Measurements from ENCODE around the gene VSTM4.

Gene VSTM4

GRCh38 chr10:49037187-49037586 lies 78.1 kb downstream of the VSTM4 start:
- DNase-seq = no peak

- no peak for DNase-seq
These were observed 78.7 kb downstream of the VSTM4 start for GRCh38 chr10:49036638-49037037.

- DNase-seq = no peak
These were observed 79.4 kb downstream of the VSTM4 start for GRCh38 chr10:49035920-49036319.

GRCh38 chr10:49034925-49035324 lies 80.4 kb downstream of the VSTM4 start:
- DNase-seq = no peak

GRCh38 chr10:49033939-49034338 lies 81.4 kb downstream of the VSTM4 start:
- no peak for DNase-seq

GRCh38 chr10:49029666-49030065 lies 85.7 kb downstream of the VSTM4 start:
- no peak for DNase-seq

GRCh38 chr10:49028639-49029038 lies 86.7 kb downstream of the VSTM4 start:
- DNase-seq = no peak

- DNase-seq = no peak
These were observed 89.9 kb downstream of the VSTM4 start for GRCh38 chr10:49025347-49025983.

GRCh38 chr10:49024484-49024883 lies 90.8 kb downstream of the VSTM4 start:
- no peak for DNase-seq

- no peak for DNase-seq
These were observed 91.6 kb downstream of the VSTM4 start for GRCh38 chr10:49023752-49024151.

- DNase-seq = no peak
These were observed 92.3 kb downstream of the VSTM4 start for GRCh38 chr10:49023071-49023470.

- DNase-seq = no peak
These were observed 93.6 kb downstream of the VSTM4 start for GRCh38 chr10:49021685-49022084.

GRCh38 chr10:49015700-49016099 lies 99.6 kb downstream of the VSTM4 start:
- DNase-seq = no peak

- no peak for DNase-seq
These were observed 102.7 kb downstream of the VSTM4 start for GRCh38 chr10:49012603-49013002.

- no peak for DNase-seq
These were observed 103.6 kb downstream of the VSTM4 start for GRCh38 chr10:49011756-49012155.

GRCh38 chr10:49010865-49011264 lies 104.5 kb downstream of the VSTM4 start:
- no peak for DNase-seq

- no peak for DNase-seq
These were observed 105.0 kb downstream of the VSTM4 start for GRCh38 chr10:49010295-49010694.

- no peak for DNase-seq
These were observed 105.9 kb downstream of the VSTM4 start for GRCh38 chr10:49009199-49009979.

- no peak for DNase-seq
These were observed 106.7 kb downstream of the VSTM4 start for GRCh38 chr10:49008505-49009198.

- no peak for DNase-seq
These were observed 107.2 kb downstream of the VSTM4 start for GRCh38 chr10:49008091-49008490.

GRCh38 chr10:49007129-49007528 lies 108.2 kb downstream of the VSTM4 start:
- no peak for DNase-seq

GRCh38 chr10:49005270-49005669 lies 110.1 kb downstream of the VSTM4 start:
- no peak for DNase-seq

- no peak for DNase-seq
These were observed 113.3 kb downstream of the VSTM4 start for GRCh38 chr10:49001870-49002672.
